ENCODE results near the gene TTLL11. TPM values are rescaled to one million over a fixed set of nuclear protein-coding genes. Genes with fewer than 3 reads are reported as not detected.

Gene TTLL11
- total RNA-seq, 1 experiment from 2014 or later = 1.5 TPM

DNA sequence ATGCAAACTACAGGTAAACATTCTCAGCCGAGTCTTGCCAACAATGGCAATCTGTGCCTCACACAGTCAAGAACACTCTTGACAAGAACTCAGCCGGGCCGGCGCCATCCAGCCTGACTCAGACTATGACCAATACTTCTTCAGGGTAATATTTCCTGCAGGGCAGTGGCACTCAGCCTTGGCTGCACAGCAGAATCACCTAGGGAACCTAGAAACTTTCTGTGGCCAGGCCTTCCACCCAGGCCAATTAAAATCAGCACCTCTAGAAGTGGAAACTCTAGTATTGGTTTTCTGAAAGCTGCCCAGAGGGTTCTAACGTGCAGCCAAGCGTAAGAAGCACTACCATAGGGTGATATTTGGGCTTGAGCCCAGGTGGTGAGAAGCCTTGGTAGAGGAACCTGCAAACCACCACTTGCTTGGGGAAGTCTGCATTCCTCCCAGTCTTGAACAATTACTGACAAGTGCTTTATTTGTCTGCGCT, 120.6 kb downstream of the TTLL11 start:
- no CpG with 5 or more reads among the region's 7 CpGs for WGBS (ENCODE audit: extremely low coverage, insufficient read length, low lambda C conversion rate)
- H3K27me3 Mint-ChIP-seq (ENCODE audit: low read depth) = peaks cover 4% of the 10 kb centered on the region
- TF ChIP-seq, protein P1, sequence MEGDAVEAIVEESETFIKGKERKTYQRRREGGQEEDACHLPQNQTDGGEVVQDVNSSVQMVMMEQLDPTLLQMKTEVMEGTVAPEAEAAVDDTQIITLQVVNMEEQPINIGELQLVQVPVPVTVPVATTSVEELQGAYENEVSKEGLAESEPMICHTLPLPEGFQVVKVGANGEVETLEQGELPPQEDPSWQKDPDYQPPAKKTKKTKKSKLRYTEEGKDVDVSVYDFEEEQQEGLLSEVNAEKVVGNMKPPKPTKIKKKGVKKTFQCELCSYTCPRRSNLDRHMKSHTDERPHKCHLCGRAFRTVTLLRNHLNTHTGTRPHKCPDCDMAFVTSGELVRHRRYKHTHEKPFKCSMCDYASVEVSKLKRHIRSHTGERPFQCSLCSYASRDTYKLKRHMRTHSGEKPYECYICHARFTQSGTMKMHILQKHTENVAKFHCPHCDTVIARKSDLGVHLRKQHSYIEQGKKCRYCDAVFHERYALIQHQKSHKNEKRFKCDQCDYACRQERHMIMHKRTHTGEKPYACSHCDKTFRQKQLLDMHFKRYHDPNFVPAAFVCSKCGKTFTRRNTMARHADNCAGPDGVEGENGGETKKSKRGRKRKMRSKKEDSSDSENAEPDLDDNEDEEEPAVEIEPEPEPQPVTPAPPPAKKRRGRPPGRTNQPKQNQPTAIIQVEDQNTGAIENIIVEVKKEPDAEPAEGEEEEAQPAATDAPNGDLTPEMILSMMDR (conservative IDR thresholded peaks at IDR 0.05) = no peak
- peaks cover 9 to 12% of the 10 kb centered on the region in 2 experiments for H3K9me3 Mint-ChIP-seq
- Histone ChIP-seq H3K23me2 (ENCODE audit: insufficient read length, low read depth, low read length, poor library complexity, severe bottlenecking) (no peaks in the 10 kb centered on the region), H3K27ac (ENCODE audit: insufficient read length, low read depth, low read length) (no peak overlapping the region), H3K18ac (ENCODE audit: insufficient read length, low read depth, low read length) (no peak overlapping the region), H3K27me3 (ENCODE audit: insufficient read depth, low read length) (no peaks in the 10 kb centered on the region), H3K4me1 (ENCODE audit: insufficient read depth, low read length) (no peaks in the 10 kb centered on the region; the same call in 1 of the 2 replicates), H3K9ac (ENCODE audit: extremely low read depth, insufficient read length, low read length) (no peak overlapping the region), H4K20me1 (ENCODE audit: control insufficient read depth, insufficient read depth, insufficient read length) (no peaks in the 10 kb centered on the region), H2BK12ac (ENCODE audit: insufficient read length, low read depth, low read length) (no peak overlapping the region), H4K5ac (ENCODE audit: insufficient read length, low read depth, low read length) (no peak overlapping the region), H2AK5ac (ENCODE audit: insufficient read length, low read length) (no peak overlapping the region), H3K23ac (ENCODE audit: insufficient read length, low read depth, low read length) (no peak overlapping the region), H3K4me2 (ENCODE audit: insufficient read depth, insufficient read length, low read length) (no peak overlapping the region), H3K79me1 (ENCODE audit: insufficient read depth, low read depth, low read length, poor library complexity, severe bottlenecking) (no peaks in the 10 kb centered on the region), H3K79me2 (ENCODE audit: insufficient read depth, low read length) (no peaks in the 10 kb centered on the region), H4K91ac (ENCODE audit: insufficient read length, low read depth, low read length) (no peak overlapping the region), H3K9me3 (ENCODE audit: control insufficient read depth, low read depth, low read length) (no peaks in the 10 kb centered on the region), H2BK20ac (ENCODE audit: low read depth, low read length, poor library complexity, severe bottlenecking) (no peak overlapping the region), H3T11ph (ENCODE audit: low read length) (no peak overlapping the region), H3K14ac (ENCODE audit: insufficient read depth, low read length) (no peak overlapping the region; the same call in 1 of the 2 replicates), H2AFZ (ENCODE audit: low read length) (no peak overlapping the region), H3K56ac (ENCODE audit: insufficient read length, low read depth, low read length) (no peak overlapping the region), H4K8ac (replicated peaks; ENCODE audit: insufficient read length, low read depth, low read length) (no peak overlapping the region), H2BK120ac (ENCODE audit: low read depth, low read length, poor library complexity, severe bottlenecking) (no peak overlapping the region), H2BK5ac (ENCODE audit: insufficient read length, low read length) (no peak overlapping the region), H3K4ac (ENCODE audit: low read depth, low read length) (no peak overlapping the region), H2BK15ac (ENCODE audit: low read depth, low read length) (no peak overlapping the region)
- peaks cover 3 to 6% (median 4%) of the 10 kb centered on the region in 3 experiments; a peak in 6 of 7 replicates for H3K36me3 Mint-ChIP-seq (ENCODE audit: insufficient read depth in 1 of 3, low read depth in 3 of 3)
- no peak overlapping the region for H3K4me3 Mint-ChIP-seq
- peaks cover 0 to 8% of the 10 kb centered on the region in 2 experiments; a peak in 2 of 4 replicates for H3K4me1 Mint-ChIP-seq
- no peak overlapping the region; a peak in 1 of 7 replicates for H3K27ac Mint-ChIP-seq
- DNase-seq = no peak

Measured in H9 (cell line).